Thoracic aorta endothelial cell (primary cell): ENCODE measurements around the gene CREM. TPM values are rescaled to one million over a fixed set of nuclear protein-coding genes. Genes with fewer than 3 reads are reported as not detected.

Experiments
- small RNA-seq: library from RNA; depleted of rRNA; stranded (forward); fragments of <200 nt; gene quantifications from one replicate; pipeline ENCODE3, GENCODE V24; 2012
- total RNA-seq: library from RNA; depleted of rRNA; stranded (reverse); fragments of >200 nt; gene quantifications from 2 replicates; pipeline ENCODE4 v1.2.3, GENCODE V29; 2012

CREM gene
- total RNA-seq: 48.0 and 56.1 TPM in 2 replicates

DNA sequence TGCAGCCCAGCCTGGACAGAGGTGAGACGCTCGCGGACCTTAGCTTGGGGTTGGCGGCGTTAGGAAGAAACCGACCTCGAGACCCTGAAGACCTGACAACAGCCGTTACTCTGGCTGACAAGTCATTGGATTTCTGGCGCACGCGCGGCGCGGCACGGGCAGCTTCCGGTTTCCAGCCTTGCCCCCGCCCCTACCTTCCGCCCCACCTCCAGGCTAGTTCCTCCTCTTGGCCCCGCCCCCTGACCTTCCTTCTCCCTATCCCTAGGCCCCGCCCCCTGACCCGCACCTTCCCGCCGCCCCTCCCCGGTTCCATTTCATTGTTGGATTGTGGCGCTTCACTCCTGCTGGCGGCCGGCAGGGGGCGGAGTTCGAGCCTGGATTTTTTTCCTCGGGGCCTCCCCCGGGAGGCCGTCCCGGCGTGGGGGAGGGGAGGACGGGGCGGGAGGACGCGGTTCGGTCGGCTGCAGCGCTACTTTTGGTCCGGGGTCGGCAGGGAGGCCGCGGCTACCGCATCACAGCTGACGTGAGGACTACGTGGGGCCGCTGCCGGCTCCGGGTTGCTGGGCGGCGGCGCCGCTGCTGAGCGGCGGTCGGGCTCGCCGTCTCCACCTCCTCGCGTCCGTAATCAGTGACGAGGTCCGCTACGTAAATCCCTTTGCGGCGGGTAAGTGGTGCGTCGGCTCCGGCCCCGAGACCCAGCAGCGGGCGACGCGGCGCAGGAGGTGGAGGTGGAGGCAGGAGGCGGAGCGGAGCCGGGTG lies at the start of gene CREM:
Gene CREM (plus strand): TSS at position 317 of the 759 bp plus-strand sequence. CDS start 10,990 bp downstream, outside the sequence.

GRCh38 chr10:35090162-35090954 lies 36.3 kb upstream of the CREM start, which contains the start of gene CUL2:
CUL2 (minus strand) TSS chr10:35090341; CDS start chr10:35071317, 19,024 bp downstream.

Small RNAs within 50 kb of the gene (small RNA-seq; reads per million reads assigned to genes)
- gene MIR3611 (0.91 reads per million, percentile 15 among the genes with 10 or more reads in this experiment), gene RNU6-1167P (0.21 reads per million), gene RNU6-794P (not detected), gene RNU7-77P (not detected)

Other genes starting within 250 kb of the CREM start
- 75.2 and 77.3 TPM in 2 replicates for gene CUL2, start 36.5 kb upstream of the CREM start, total RNA-seq
- 75.4 and 82.5 TPM in 2 replicates for gene CCNY, start 209.7 kb downstream of the CREM start, total RNA-seq